C4-2B (cell line): ENCODE data around the gene OLFML2B.

ENCODE experiments used
- CTCF ChIP-seq: fragments of 450-650 bp; conservative IDR thresholded peaks from 2 replicates; pipeline ENCODE4 v1.5.1; 2017; ENCODE audit warnings: mild to moderate bottlenecking
- ZFX ChIP-seq: fragments of 450-650 bp; IDR thresholded peaks from 2 replicates; pipeline ENCODE4 v1.6.1; 2017

- TF ChIP-seq CTCF = no peak
- no peak for TF ChIP-seq ZFX
Observed at GRCh38 chr1:161946071-161946987, 77.3 kb downstream of the OLFML2B start.
